Neural crest cell (in vitro differentiated cells): ENCODE results near the gene ANO9. TPM values are rescaled to one million over a fixed set of nuclear protein-coding genes. Genes with fewer than 3 reads are reported as not detected.

Source experiments
- DNase-seq: peaks from one replicate; pipeline ENCODE4 v3.0.0; 2021; ENCODE audit warnings: low read depth, mixed read lengths, low spot score
- H3K27ac Mint-ChIP-seq: one replicate; pipeline ENCODE4 v1.8.0; 2021; ENCODE audit warnings: mild to moderate bottlenecking, mixed read lengths; ENCODE audit not compliant: unreplicated experiment
- H3K27me3 Mint-ChIP-seq: 2 replicates; pipeline ENCODE4 v1.8.0; 2021; ENCODE audit warnings: low read depth, mild to moderate bottlenecking, mixed read lengths
- H3K36me3 Mint-ChIP-seq: 2 replicates; pipeline ENCODE4 v1.8.0; 2021; ENCODE audit warnings: low read depth, mild to moderate bottlenecking, mixed read lengths
- H3K4me1 Mint-ChIP-seq: 2 replicates; pipeline ENCODE4 v1.8.0; 2021; ENCODE audit warnings: mixed read lengths
- H3K4me3 Mint-ChIP-seq: one replicate; pipeline ENCODE4 v1.8.0; 2021; ENCODE audit warnings: mild to moderate bottlenecking, mixed read lengths
- H3K9me3 Mint-ChIP-seq: 2 replicates; pipeline ENCODE4 v1.8.0; 2021; ENCODE audit warnings: mixed read lengths
- total RNA-seq: library from RNA; stranded (reverse); gene quantifications from 2 replicates; pipeline ENCODE4 v1.2.1, GENCODE V29; 2021
- TF ChIP-seq, protein P1 (sequence below): fragments of 200-600 bp; sonication (generic); conservative IDR thresholded peaks from 2 replicates; pipeline ENCODE4 v1.5.0; 2021; ENCODE audit warnings: antibody characterized with exemption, mild to moderate bottlenecking

Gene ANO9
- total RNA-seq, 1 donor from 2014 or later = not detected

DNA sequence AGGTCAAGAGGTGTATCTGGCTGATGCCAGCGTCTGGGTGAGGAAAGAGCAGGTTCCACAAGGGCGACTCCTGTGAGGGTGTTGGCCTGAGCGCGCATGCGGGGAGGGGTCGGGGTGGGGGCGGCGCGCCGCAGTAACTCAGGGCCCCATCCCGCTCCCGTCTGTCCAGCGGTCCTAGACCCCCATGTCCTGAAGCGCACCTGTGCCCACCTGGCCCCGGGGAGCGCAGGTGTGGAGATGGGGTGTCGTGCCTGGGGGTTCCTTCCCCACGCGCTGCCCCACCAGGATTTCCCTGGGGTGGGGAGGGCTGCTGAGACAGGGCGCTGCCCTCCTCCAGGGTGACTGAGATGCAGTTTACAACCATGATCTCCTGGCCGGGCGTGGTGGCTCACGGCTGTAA is 44.4 kb upstream of the ANO9 start:
- DNase-seq = no peak
- Mint-ChIP-seq H3K27me3 (no peaks in the 10 kb centered on the region), H3K27ac (no peak overlapping the region), H3K4me3 (no peak overlapping the region), H3K36me3 (peaks cover 20% of the 10 kb centered on the region), H3K9me3 (peaks cover 3% of the 10 kb centered on the region), H3K4me1 (no peaks in the 10 kb centered on the region)
- TF ChIP-seq, protein P1, sequence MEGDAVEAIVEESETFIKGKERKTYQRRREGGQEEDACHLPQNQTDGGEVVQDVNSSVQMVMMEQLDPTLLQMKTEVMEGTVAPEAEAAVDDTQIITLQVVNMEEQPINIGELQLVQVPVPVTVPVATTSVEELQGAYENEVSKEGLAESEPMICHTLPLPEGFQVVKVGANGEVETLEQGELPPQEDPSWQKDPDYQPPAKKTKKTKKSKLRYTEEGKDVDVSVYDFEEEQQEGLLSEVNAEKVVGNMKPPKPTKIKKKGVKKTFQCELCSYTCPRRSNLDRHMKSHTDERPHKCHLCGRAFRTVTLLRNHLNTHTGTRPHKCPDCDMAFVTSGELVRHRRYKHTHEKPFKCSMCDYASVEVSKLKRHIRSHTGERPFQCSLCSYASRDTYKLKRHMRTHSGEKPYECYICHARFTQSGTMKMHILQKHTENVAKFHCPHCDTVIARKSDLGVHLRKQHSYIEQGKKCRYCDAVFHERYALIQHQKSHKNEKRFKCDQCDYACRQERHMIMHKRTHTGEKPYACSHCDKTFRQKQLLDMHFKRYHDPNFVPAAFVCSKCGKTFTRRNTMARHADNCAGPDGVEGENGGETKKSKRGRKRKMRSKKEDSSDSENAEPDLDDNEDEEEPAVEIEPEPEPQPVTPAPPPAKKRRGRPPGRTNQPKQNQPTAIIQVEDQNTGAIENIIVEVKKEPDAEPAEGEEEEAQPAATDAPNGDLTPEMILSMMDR = no peak

DNA sequence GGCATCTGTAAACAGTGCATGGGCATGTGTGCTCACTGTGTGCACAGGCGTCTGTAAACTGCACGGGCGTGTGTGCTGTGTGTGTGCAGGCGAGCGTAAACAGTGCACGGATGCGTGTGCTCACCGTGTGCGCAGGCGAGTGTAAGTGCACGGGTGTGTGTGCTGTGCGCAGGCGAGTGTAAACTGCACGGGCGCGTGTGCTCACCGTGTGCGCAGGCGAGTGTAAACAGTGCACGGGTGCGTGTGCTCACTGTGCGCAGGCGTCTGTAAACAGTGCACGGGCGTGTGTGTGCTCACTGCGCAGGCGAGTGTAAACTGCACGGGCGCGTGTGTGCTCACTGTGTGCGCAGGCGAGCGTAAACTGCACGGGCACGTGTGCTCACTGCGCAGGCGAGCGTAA is 42.8 kb upstream of the ANO9 start:
- no peak for DNase-seq
- TF ChIP-seq, protein P1 = no peak
- H3K36me3 Mint-ChIP-seq = peaks cover 22% of the 10 kb centered on the region
- H3K4me3 Mint-ChIP-seq = no peak overlapping the region
- H3K27ac Mint-ChIP-seq = no peak overlapping the region
- peaks cover 3% of the 10 kb centered on the region for H3K9me3 Mint-ChIP-seq
- H3K27me3 Mint-ChIP-seq = no peaks in the 10 kb centered on the region
- no peaks in the 10 kb centered on the region for H3K4me1 Mint-ChIP-seq

DNA sequence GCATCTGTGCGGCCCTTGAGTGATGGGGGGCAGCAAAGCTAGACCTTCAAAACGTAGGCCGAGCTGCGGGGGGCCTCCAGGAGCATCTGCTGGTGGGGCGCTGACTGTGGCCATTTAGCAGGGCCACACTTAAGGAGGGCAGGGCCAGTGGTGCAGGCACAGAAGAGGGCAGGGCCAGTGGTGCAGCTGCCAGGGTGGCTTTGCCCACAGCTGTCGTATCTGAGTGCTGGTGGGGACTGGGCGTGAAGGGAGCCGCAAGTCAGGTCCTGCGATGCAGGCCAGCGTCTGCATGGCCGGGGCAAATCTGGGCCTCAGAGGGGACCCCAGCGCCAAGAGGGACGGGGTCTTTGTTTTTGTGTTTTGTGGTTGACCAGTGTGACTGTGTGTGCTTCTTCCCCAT is 37.5 kb upstream of the ANO9 start:
- H3K4me1 Mint-ChIP-seq = no peaks in the 10 kb centered on the region
- peaks cover 3% of the 10 kb centered on the region for H3K9me3 Mint-ChIP-seq
- H3K36me3 Mint-ChIP-seq = peaks cover 22% of the 10 kb centered on the region
- no peak overlapping the region for H3K4me3 Mint-ChIP-seq
- DNase-seq = no peak
- TF ChIP-seq, protein P1 = no peak
- no peak overlapping the region for H3K27ac Mint-ChIP-seq
- no peaks in the 10 kb centered on the region for H3K27me3 Mint-ChIP-seq

DNA sequence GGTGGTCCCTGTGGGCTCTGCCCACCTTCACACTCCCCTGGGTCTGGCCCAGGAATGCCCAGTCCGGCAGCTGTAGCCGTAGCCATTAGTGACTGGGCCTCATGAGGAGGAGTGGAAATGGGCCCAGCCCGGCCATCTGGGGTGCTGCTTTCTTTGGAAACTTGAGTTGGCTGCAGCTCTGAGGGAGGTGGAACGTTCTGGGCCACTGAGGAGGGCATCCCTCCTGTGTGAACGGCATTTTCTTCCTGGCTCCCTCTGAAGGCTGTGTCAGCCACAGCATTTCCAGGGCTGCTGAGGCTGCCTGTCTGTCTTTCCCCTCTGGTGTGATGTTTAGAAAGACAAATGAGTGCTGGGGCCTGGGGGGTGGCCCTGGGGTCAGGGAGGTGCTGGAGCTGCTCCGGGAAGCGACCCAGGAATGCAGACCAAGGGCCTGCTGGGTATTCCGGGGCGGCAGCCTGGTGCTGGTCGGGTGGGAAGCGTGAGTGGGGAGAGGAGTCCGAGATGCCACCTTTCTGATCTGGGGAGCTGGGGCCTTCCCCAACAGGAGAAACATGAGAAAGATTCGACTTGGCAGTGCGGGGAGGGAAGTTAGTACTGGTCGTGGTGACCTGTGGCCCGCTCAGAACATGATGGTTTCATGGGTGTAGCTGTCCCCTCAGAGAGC is 35.4 kb upstream of the ANO9 start:
- Mint-ChIP-seq H3K27ac (peak overlapping the region; percentile 57), H3K4me1 (no peaks in the 10 kb centered on the region), H3K27me3 (no peaks in the 10 kb centered on the region), H3K36me3 (peaks cover 7% of the 10 kb centered on the region), H3K4me3 (no peak overlapping the region), H3K9me3 (no peaks in the 10 kb centered on the region)
- no peak for DNase-seq
- TF ChIP-seq, protein P1 = no peak

DNA sequence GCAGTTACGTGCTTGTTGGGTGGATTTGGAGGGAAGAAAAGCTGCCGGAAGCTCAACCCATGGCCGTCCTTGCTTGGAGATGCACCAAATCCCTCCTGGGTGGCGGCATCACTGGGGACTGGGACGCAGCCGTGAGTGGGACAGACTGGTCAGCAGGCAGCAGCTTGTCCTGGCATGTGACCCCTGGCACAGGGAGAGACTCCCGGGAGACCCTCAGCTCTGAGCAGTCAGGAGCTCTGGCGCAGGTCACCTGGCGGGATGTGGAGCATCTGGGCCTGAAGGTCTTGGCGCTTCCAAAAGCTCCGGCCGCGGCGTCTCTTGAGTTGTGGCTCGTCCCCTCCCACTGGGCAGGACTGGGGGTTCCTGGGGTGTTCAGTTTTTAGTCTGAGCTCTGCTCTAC is 34.6 kb upstream of the ANO9 start:
- TF ChIP-seq, protein P1 = no peak
- peaks cover 5% of the 10 kb centered on the region for H3K36me3 Mint-ChIP-seq
- no peaks in the 10 kb centered on the region for H3K27me3 Mint-ChIP-seq
- no peak overlapping the region for H3K27ac Mint-ChIP-seq
- no peaks in the 10 kb centered on the region for H3K4me1 Mint-ChIP-seq
- H3K9me3 Mint-ChIP-seq = no peaks in the 10 kb centered on the region
- H3K4me3 Mint-ChIP-seq = no peak overlapping the region
- DNase-seq = no peak
